Measurements from ENCODE around the gene WDR76.
A peak's percentile ranks its signal among the peaks of the same experiment; 100 is the strongest.
"Not testable (repeated sequence)": the region's sequence is repeated elsewhere in the genome, so short reads cannot be mapped to it uniquely, and the experiment has no call there.

The WDR76 gene

DNA sequence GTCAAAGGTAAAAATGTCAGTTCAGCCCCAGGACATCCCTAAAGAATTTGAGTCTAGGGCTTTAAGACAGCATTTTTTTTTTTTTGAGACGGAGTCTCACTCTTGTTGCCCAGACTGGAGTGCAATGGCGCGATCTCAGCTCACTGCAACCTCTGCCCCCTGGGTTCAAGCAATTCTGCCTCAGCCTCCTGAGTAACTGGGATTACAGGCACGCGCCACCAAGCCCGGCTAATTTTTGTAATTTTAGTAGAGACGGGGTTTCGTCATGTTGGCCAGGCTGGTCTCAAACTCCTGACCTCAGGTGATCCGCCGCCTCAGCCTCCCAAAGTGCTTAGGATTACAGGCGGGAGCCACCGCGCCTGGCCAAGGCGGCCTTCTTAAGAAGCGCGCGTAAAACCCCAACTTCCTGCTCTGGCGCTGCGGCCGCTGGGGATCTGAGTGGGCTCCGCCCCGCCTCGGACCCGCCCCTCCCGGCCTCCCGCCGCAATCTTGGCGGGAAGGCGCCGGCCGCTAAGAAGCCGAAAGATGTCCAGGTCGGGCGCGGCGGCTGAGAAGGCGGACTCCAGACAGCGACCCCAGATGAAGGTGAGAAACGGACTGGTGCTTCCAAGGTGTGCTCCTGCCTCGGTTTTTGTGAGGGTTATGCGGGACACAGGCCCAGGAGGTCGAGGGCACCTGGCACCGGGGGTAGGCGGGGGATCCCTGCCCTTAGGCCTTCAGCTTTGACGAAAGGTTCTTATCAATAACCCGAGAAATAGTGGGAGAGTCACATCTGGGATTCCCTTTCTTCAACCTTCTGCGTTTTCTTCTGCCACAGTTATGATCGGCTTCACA is at the start of gene WDR76:
Gene WDR76, plus strand, starts transcription at position 495 of the 834 bp plus-strand sequence. Its CDS starts 31 bp downstream, at position 526.
- peak; percentile 79 for DNase-seq (ENCODE audit: low spot score)

DNA sequence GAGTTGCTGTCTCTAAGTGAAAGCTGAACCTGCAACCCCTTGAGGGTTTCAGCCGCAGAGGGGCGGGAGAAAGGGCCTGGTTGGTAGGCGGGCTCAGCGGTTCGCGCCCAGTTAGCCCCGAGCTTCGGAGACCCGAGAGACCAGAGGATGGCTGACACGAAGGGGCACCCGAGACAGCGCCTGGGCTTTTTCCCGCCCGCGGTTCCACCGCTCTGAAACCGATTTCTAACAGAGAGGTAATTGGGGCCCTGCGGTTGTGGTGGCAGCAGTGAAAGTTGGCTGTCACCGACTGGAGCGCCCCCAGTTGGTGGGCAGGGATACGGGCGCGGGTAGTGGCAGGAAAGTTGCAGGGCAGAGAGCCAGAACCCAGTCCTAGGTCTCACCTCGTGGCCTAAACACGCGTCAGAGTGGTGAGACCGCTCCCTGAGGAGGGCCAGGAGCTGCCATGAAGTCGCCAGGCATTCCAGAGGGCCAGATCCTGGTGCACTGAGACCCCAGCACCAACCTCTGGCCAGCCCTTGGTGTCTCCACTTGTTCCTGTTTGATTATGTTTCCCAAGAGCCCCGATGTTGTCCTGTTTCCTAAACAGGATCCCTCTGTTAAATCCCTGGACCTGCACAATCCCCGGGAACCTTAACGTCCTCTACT is 49.4 kb upstream of the WDR76 start:
- DNase-seq (ENCODE audit: low spot score): peak; percentile 62

DNA sequence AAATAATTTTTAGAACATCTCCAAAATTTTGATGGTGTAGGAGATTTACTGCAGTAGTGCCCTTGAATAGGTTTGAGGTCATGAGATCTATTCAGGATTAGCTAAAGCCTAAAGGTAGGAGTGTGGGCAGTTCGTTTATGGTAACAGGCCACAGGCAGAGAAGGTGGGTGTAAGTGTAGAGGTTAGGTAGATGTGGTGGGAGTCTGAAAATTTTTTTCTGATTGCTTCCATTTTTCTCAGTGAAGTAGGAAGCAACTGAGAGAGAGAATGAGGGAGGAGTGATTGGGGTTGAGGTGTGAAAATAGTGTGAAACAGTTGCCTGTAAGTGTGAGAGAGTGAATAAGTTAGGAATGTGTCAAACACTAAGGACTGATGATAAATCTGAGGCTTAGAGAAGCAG is 47.8 kb upstream of the WDR76 start:
- no peak for DNase-seq (ENCODE audit: low spot score)

DNA sequence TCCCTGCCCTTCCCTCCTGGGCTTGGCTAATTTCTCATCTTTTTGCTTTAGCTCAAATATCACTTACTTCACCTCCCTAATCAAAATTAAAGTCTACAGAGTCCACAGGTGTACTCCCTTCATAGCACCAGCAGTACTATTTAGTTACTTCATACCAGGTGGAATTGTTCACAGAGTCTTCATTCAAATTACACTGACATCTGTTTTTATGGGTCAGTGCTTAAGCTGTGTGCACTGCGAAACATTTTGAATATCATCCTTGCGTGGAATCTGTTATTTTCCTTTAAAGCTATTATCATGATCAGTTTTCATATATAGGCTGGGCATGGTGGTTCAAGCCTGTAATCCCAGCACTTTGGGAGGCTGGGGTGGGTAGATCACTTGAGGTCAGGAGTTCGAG is 37.4 kb upstream of the WDR76 start:
- DNase-seq (ENCODE audit: low spot score): peak; percentile 76

DNA sequence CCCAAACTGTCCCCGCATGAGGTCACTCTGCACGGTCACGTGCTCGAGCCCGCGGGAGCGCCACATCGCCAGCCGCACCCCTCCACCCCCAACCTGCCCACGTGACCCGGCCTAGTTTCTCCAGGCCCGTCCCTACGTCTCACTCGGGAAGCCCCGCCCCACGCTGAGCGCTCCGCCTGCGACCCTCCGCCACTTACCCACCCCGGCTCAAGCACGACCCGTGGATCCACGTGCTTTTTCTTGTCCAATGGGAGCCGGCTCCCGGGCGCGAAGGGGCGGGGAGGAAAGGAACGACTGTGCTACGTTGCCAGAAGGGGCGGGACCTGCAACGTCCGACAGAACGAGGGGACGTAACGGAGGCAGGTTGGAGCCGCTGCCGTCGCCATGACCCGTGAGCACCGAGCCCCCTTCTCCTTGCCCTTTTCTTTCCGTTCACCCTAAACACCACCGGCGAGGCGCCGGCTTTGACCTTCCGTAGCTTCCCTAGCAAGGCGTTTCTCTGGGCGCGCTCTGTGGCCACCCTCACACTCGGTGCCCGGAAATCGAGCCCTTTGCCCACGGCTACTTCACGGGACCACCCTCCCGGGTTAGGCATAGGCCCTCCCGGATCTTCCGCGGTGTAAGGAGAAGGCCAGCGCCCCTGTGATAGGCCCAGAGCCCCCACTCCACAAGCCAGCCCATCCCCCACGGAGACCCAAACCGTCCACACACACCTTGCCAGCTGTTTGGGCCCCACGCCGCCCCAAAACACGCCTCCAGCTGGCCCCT is 34.6 kb upstream of the WDR76 start, which contains the start of gene SERF2:
Gene SERF2, plus strand, starts transcription at position 328 of the 768 bp plus-strand sequence. Its CDS starts 57 bp downstream, at position 385.
- DNase-seq (ENCODE audit: low spot score): peak; percentile 99

DNA sequence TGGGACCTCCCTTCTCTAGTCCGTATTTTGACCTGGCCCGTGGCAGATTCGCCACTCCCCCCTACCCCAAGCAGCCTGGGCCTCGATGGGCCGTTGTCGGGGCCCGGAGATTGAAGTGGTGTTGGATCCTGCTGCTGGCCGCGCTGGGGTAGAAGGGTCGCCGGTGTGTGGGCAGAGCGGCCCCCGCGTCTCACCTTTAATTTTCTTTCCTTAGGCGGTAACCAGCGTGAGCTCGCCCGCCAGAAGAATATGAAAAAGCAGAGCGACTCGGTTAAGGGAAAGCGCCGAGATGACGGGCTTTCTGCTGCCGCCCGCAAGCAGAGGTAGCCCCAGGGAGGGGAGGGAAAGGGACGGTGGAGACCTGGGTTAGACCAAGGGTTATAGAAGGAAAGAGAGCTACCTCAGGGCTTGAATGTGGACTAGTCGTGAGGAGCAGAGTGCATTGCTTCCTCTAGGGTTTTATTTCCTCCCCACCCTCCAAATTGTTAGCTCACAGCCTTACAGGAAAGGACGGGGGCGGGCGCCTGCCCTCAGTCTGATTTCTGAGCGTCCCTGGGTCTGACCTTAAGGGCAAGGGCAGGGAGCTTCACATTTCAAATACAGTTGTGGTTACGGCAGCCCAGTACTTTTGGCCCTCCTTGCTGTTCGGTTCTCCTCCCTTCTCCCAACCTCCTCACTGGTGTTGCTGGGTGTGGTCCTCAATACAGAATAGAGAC is 33.9 kb upstream of the WDR76 start:
- peak; percentile 34 for DNase-seq (ENCODE audit: low spot score)

DNA sequence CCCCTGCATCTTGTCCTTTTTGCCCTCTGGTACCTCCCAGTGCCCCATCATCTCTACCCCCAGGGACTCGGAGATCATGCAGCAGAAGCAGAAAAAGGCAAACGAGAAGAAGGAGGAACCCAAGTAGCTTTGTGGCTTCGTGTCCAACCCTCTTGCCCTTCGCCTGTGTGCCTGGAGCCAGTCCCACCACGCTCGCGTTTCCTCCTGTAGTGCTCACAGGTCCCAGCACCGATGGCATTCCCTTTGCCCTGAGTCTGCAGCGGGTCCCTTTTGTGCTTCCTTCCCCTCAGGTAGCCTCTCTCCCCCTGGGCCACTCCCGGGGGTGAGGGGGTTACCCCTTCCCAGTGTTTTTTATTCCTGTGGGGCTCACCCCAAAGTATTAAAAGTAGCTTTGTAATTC is 33.2 kb upstream of the WDR76 start:
- DNase-seq (ENCODE audit: low spot score): no peak

DNA sequence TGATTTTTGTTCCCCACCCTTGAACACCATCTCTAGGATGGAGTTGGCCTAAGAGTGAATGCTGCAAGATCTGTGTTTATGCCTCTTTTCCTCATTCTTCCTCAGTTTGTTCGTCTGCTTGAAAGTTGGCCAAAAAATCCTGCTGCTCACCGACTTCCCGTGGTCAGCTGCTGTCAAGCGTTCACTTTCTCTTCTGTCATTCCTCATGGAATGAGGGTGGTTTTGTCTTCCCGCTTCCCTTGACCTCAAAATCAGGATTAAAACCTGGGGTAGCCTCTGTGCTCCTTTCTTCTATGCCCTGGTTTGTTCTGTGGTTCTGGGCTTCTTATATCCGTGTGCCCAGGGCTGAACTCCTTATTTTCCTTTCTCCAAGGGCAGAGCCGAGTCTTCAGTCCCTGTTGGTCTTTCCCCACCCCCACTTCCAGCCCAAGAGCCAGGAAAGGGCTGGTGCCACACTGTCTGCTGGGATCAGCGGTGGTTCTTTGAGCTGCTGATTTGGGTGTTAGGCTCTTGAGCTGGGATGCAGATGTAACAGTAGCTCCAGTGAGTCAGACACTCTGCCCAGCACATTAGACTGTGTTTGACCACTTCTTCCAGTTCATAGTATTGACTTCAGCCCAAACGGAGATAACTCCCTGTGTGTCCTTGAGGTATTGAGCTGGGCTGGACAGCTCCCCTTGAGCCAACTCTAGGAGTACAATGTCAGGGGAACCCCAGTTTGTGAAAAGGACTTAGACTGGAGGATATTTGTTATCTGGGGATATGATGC is 32.3 kb upstream of the WDR76 start:
- DNase-seq (ENCODE audit: low spot score): no peak

DNA sequence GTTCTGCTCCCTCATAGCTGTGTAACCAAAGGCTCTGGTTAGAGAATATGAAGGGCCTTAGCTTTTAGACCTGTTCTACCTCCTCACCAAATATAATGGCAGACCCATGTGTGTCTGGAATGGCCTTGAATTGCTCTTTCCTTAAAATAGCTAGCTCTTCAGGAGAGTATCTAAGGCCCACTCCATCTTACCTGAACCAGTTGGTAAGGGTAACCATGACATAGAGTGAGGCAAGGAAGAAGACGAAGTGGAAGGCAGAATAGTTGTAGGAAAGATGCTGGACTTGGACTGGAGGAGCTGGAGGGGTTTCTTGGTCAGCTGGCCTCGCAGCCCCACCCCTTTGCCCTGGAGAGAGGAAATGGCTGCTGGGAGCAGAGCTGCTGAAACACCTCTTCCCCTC is 31.6 kb upstream of the WDR76 start:
- no peak for DNase-seq (ENCODE audit: low spot score)

DNA sequence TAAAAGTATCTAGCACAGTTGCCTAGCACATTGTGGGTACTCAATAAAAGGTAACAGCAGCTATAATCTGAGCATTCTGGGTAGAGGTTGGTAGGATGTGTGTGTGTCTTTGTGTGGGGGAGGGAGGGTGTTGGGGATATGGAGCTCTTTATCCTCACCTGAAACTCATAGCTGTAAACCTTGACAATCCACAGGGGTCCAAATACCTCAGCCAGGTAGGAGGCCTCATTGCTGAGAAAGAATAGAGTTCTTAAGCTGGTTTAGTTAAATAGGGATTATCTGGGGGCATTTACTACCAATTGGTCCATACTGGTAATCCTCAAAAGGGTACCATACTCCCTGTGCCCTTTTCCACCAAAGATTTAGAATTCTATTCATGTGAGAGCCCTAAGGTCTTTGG is 30.8 kb upstream of the WDR76 start:
- DNase-seq (ENCODE audit: low spot score): no peak

DNA sequence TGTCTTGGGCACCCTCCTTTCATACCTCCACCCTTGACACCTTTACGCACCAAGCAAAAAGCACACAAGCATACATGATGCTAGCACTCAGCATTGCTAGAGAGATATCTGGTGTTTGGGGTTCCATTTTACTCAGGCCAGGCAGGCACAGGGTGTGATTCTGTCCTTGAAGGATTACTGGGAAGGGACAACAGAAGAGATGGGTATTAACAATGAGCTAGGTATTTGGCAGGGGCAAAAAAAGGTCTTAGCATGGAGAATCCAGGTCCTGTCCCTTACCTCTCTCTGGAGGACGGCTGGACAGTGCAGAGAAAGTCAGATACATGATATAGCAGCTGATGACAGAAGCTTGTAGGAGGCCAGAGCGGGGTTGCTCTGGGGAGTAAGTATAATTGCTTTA is 30.2 kb upstream of the WDR76 start:
- no peak for DNase-seq (ENCODE audit: low spot score)

DNA sequence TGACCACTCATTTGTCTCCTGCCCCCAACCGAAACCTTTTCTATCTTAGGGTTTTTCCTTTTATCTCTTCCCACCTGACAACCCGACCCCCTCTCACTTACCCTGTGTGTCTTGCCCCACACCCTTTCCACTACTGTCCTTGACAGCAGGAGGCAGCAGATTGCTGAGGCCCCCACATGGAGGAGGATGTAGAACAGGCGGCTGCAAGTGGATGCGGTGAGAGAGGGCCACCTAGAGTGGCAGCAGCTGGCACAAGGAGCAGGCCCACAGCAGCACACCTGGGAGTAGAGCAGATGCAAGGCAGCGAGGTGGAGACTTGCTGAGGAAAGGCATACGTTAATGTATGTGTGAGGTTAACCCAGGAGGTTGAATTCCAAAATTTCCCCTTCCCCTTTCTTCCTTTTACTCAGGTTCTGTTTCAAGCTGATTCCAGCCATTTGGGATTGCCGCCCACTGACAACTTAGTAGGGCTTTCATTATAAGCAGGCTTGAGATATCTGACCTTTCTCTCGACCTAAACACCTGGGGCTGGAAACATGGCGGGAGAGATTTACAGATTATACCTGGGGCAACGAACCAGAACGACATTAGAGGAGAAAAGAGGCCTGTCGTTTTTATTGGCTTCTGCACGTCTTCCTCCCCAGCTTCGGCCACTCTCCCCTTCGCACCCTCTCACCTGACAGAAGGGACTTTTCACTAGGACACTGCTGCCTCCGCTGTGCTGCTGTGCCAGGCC is 27.4 kb upstream of the WDR76 start:
- DNase-seq (ENCODE audit: low spot score): peak; percentile 41

DNA sequence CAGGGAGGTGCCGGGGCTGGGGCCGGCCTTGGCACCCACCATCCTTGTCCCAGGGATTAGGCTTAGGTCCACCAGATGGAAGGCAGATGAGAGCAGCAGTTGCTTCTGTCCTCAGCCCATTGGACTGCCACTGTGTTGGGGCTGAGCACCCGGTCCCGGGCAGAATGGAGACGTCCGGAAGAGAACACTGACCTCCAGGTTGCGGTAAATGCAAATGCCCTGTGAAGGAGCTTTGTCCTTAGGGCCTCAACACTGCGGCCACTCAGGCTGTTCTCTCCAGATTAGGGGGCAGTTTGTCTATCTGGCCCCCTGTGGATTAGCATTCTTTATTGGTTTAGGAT is 26.9 kb upstream of the WDR76 start, which contains the start of gene SERINC4:
Gene SERINC4, minus strand, starts transcription at position 276 of the 341 bp plus-strand sequence. Its CDS starts 234 bp downstream, at position 42.
- DNase-seq (ENCODE audit: low spot score): no peak

DNA sequence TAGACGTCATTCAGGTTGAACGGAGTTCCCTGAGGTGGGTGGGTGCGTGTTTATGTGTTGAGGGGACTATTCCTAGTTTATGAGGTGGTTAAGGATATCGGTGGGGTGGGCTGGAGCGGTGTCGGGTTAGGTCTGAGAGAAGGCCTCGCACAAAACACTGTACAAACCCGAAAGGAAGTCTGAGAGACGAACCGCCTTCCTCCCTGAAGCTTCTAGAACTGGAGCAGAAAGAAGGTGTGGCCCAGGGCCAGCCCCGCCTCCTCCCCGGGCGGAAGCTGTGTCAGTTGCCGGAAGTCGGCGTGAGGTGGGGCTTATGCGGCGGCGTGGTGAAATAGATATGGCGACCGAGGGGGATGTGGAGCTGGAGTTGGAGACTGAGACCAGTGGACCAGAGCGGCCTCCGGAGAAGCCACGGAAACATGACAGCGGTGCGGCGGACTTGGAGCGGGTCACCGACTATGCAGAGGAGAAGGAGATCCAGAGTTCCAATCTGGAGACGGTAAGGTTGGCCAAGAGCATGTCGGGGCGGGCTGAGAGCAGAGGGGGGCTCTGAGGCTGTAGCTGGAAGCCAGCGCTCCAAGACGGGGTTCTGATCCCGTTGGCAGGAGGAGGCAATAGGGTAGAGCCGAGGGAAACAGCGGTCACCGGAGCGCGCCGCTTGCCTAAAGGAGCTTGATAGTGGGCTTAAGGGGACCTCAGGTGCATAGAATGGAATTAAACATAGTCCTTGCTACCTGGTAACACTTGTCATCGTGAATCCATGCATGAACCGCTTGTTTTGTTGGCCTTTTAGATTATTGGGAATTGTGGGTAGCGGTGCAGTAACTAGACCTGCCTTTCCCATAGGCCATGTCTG is 26.3 kb upstream of the WDR76 start, which contains the start of gene HYPK:
Gene HYPK, plus strand, starts transcription at position 314 of the 856 bp plus-strand sequence. Its CDS starts 24 bp downstream, at position 338.
- DNase-seq (ENCODE audit: low spot score): peak; percentile 87

DNA sequence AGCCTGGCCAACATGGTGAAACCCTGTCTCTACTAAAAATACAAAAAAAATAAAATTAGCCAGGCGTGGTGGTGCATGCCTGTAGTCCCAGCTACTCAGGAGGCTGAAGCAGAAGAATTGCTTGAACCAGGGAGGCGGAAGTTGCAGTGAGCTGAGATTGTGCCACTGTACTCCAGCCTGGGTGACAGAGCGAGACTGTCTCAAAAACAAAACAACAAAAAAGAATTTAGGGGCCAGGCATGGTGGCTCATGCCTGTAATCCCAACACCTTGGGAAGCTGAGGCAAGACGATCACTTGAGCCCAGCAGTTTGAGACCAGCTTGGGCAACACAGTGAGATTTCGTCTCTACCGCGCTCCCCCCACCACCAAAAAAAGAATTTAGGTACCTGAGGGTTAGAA is 24.1 kb upstream of the WDR76 start:
- DNase-seq (ENCODE audit: low spot score): not testable (repeated sequence)

DNA sequence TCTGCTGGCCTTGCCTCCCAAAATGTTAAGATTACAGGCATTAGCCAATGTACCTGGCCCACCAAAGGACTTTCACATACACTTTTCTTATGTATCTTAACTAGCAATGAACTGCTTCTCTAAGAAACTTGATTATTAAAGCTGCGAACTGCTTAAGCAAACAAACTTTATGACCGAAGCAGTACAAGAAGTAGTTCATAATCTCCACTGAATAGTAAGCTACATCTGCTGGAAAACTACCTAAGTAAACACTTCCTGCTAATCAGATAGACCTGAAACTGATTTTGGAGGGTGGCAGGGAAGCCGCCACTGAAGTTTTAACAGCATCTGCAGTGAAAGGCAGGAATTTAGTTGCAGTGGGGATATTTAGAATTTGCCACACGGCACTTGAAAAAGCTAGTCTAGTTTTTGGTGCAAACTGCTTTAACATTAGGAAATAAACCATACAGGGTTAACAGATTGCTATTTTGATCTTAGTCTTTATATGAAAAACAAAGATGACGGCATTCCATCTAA is 18.3 kb upstream of the WDR76 start:
- no peak for DNase-seq (ENCODE audit: low spot score)

DNA sequence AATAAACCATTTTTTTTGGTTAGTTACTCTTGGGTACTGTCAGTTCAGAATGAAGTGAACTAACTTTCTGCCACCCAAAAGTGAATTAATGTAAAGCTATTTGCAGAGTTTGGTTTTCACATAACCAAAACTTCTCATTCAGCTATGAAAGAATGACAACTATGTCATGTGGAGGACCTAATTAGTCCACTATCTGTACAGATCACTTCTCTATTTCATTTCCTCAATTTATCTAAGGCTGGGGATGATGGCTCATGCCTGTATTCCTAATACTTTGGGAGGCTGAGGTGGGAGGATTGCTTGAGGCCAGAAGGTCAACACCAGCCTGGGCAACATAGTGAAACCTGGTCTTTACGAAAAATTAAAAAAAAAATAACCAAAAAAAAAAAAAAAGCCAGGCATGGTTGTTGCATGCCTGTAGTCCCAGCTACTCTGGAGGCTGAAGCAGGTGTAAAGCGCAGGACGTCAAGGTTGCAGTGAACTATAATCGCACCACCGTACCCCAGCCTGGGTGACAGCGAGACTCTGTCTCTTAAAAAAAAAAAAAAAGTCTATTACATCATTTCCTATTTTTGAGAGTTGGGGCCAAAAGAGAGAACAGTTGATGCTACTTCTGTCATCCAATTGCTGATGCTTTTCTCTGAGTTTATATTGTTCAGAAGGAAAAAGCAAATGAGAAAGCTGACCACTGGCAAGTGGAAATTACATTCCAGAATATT is 17.7 kb upstream of the WDR76 start:
- DNase-seq (ENCODE audit: low spot score): peak; percentile 68

DNA sequence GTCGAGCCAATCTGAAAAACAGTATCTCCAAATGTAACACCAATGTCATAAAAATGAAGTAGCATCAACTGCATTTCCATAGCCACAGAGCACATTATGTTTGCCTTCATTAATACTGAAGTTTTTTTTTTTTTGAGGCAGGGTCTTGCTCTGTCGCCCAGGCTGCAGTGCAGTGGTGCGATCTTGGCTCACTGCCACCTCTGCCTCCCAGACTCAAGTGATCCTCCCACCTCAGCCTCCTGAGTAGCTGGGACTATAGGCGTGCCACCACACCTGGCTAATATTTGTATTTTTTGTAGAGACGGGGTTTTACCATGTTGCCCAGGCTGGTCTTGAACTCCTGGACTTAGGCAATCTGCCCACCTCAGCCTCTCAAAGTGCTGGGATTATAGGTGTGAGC is 11.7 kb upstream of the WDR76 start:
- not testable (repeated sequence) for DNase-seq (ENCODE audit: low spot score)

Data from germinal center (tissue), 1 donor.